Measurements from ENCODE around the gene SSNA1. TPM values are rescaled to one million over a fixed set of nuclear protein-coding genes. Genes with fewer than 3 reads are reported as not detected.

The SSNA1 gene
- total RNA-seq, 2 donors from 2014 or later = 40.6 to 67.1 TPM

DNA sequence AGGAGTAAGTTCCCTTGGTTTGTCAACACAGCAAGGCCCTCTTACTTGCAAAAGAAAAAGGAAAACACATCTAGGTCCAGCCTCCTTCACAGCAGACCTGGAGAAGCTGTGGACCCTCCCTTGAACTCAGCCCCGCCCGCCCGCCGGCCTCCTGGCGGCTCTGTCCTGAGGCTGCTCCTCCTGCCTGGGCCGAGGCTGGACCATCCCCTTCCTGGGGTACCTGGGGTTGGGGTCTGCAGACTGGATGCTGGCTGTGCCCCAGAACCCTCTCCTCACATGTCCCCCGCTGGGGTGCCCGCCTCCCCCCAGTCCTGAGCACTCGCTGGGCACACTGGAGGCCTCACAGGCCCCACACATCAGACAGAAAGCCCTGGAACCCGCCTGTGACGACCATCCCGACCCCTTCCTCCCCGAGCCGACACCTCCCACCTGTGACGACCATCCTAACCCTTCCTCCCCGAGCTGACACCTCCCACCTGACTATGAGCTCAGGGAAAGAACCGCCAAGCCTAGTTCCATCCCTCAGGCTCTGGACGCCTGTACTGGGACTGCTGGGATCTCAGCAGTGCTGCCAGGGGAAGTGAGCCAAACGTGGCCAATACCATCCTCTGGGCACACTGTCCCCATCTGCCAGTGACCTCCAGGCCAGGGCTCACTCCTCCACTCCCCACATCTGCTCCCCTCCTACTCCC lies 9.4 kb upstream of the SSNA1 start:
- Histone ChIP-seq H3K4me1 (ENCODE audit: control insufficient read depth in 1 of 2, low read depth in 2 of 2) (no peaks in the 10 kb centered on the region), H3K36me3 (peaks cover 48% of the 10 kb centered on the region), H3K4me3 (no peak overlapping the region), H3K27ac (no peak overlapping the region), H3K27me3 (replicated peaks; ENCODE audit: insufficient read depth) (no peaks in the 10 kb centered on the region), H3K9me3 (no peaks in the 10 kb centered on the region)
- ATAC-seq (ENCODE audit: insufficient number of reproducible peaks, low FRiP score, low read depth) (no peak), DNase-seq (ENCODE audit: low spot score) (no peak)
- TF ChIP-seq, protein P1, sequence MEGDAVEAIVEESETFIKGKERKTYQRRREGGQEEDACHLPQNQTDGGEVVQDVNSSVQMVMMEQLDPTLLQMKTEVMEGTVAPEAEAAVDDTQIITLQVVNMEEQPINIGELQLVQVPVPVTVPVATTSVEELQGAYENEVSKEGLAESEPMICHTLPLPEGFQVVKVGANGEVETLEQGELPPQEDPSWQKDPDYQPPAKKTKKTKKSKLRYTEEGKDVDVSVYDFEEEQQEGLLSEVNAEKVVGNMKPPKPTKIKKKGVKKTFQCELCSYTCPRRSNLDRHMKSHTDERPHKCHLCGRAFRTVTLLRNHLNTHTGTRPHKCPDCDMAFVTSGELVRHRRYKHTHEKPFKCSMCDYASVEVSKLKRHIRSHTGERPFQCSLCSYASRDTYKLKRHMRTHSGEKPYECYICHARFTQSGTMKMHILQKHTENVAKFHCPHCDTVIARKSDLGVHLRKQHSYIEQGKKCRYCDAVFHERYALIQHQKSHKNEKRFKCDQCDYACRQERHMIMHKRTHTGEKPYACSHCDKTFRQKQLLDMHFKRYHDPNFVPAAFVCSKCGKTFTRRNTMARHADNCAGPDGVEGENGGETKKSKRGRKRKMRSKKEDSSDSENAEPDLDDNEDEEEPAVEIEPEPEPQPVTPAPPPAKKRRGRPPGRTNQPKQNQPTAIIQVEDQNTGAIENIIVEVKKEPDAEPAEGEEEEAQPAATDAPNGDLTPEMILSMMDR (IDR thresholded peaks at IDR 0.05) = no peak

DNA sequence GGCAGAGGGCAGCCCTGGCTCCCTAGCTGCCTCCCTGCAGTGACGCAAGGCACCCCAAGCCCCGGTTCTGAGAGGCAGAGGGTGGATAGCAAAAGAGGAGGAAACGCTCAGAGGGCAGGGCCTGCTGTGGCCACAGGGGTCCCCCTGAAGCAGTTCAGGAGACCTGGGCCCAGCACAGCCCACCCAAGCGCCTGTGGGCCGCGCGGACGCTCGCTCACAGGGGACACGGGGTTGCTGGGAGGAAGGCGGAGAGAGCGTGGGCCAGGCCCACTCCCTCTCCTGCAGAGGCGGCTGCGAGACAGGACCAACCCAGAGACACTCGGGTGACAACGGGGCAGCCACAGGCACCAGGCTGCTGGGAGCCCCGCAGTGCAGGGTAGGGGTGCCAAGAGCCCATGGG lies 8.7 kb upstream of the SSNA1 start:
- Histone ChIP-seq H3K4me1 (ENCODE audit: control insufficient read depth in 1 of 2, low read depth in 2 of 2) (no peaks in the 10 kb centered on the region), H3K9me3 (no peaks in the 10 kb centered on the region), H3K36me3 (peaks cover 55% of the 10 kb centered on the region), H3K27me3 (replicated peaks; ENCODE audit: insufficient read depth) (no peaks in the 10 kb centered on the region), H3K4me3 (no peak overlapping the region), H3K27ac (no peak overlapping the region)
- ATAC-seq (ENCODE audit: insufficient number of reproducible peaks, low FRiP score, low read depth) (no peak), DNase-seq (ENCODE audit: low spot score) (no peak)
- TF ChIP-seq, protein P1 (IDR thresholded peaks at IDR 0.05) = no peak

DNA sequence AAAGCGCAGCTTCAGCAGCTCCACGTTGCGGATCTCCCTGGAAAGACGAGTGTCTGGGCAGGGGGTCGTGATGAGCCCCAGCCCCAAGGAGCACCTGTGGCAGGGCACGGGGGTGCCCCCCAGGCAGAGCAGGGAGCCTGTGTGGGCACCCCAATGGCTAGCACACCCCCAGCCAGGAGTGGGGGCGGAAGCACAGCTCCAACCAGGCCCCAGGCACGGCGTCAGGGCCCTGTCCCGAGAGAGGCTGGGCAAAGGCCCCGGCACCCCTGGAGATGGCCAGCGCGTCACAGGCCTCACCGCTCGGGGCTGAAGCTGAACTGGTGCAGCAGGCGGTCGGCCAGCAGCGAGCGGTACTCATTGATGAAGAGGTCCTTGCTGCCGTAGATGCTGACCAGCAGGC lies 8.0 kb upstream of the SSNA1 start:
- peaks cover 55% of the 10 kb centered on the region for H3K36me3 ChIP-seq
- no peak overlapping the region for H3K27ac ChIP-seq
- H3K4me3 ChIP-seq = no peak overlapping the region
- DNase-seq (ENCODE audit: low spot score) (no peak), ATAC-seq (ENCODE audit: insufficient number of reproducible peaks, low FRiP score, low read depth) (no peak)
- TF ChIP-seq, protein P1 (IDR thresholded peaks at IDR 0.05) = no peak
- no peaks in the 10 kb centered on the region for H3K27me3 ChIP-seq (replicated peaks; ENCODE audit: insufficient read depth)
- H3K4me1 ChIP-seq (ENCODE audit: control insufficient read depth in 1 of 2, low read depth in 2 of 2) = no peaks in the 10 kb centered on the region
- H3K9me3 ChIP-seq = no peaks in the 10 kb centered on the region

DNA sequence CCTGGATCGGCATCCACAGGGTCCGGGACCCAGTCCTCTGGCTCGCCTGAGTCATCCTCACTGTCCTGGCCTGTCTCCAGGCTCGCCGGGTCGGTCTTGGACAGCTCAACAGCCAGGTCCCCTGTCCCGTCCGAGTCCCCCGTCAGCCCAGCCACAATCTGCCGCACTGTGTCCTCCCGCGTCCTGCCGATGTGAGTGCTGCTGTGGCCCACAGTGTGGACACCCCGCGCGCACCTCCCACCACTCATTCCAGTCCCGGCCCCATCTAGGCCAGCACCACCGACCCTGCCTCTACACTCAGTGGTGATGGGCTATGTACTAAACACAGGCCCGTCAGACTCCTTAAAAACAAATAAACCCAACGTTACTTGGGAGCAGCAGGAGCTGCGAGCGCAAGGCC lies 6.8 kb upstream of the SSNA1 start:
- DNase-seq (ENCODE audit: low spot score) = no peak
- no peak overlapping the region for H3K27ac ChIP-seq
- ATAC-seq (ENCODE audit: insufficient number of reproducible peaks, low FRiP score, low read depth) = no peak
- TF ChIP-seq, protein P1 (IDR thresholded peaks at IDR 0.05) = no peak
- peaks cover 59% of the 10 kb centered on the region for H3K36me3 ChIP-seq
- no peaks in the 10 kb centered on the region for H3K27me3 ChIP-seq (replicated peaks; ENCODE audit: insufficient read depth)
- H3K4me1 ChIP-seq (ENCODE audit: control insufficient read depth in 1 of 2, low read depth in 2 of 2) = peaks cover 7 to 9% of the 10 kb centered on the region in 2 donors
- H3K4me3 ChIP-seq = no peak overlapping the region
- H3K9me3 ChIP-seq = no peaks in the 10 kb centered on the region

DNA sequence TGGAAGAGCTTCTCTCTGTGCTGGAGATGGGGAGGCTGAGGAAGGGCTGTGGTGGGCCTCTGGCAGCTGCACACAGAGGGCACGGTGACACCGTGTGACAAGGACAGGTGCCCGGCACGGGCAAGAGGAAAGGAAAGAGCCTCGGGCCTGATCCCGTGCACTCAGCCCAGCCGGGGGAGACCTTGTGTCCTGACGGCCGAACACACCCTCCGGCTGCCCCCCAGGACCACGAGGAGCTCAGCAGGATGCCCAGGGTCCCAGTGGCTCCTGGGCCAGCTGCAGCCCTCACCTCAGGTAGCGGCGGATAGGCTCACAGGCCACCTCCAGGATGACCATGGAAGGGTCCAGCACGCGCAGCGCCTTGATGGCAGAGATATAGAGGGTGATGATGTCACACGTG lies 5.6 kb upstream of the SSNA1 start:
- peaks cover 18 to 21% of the 10 kb centered on the region in 2 donors for H3K4me1 ChIP-seq (ENCODE audit: control insufficient read depth in 1 of 2, low read depth in 2 of 2)
- ATAC-seq (ENCODE audit: insufficient number of reproducible peaks, low FRiP score, low read depth) (no peak), DNase-seq (ENCODE audit: low spot score) (no peak)
- no peaks in the 10 kb centered on the region for H3K27me3 ChIP-seq (replicated peaks; ENCODE audit: insufficient read depth)
- no peak overlapping the region for H3K4me3 ChIP-seq
- no peaks in the 10 kb centered on the region for H3K9me3 ChIP-seq
- no peak overlapping the region for H3K27ac ChIP-seq
- TF ChIP-seq, protein P1 (IDR thresholded peaks at IDR 0.05) = no peak
- peaks cover 59% of the 10 kb centered on the region for H3K36me3 ChIP-seq

All from thoracic aorta (tissue), 2 donors.